ENCODE results near the gene SBK3. TPM values are rescaled to one million over a fixed set of nuclear protein-coding genes. Genes with fewer than 3 reads are reported as not detected.

SBK3 gene
- total and polyA plus RNA-seq, 2 of the 8 experiments (the other 6 are each of a cell fraction or from before 2014, with no cell fraction given), result 0.76 to 1.5 TPM

DNA sequence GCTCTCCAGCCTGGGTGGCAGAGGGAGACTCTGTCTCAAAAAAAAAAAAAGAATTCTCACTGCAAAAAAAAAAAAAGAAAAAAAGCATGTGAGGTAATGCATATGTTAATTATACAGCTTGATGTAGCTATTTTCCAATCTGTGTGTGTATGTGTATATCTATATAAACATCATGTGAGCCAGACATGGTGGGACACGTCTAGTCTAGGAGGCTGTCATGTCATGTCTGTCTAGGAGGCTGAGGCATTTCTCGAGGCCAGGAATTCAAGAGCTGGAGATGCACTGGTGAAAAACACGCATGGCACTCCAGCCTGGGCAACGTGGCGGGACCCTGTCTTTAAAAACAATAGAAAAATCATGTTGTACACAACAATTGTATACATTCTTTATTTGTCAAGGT lies 6.9 kb upstream of the SBK3 start:
- Histone ChIP-seq H3K23me2 (ENCODE audit: low read depth, low read length) (peaks cover 7% of the 10 kb centered on the region; the same call in 1 of the 2 replicates), H3K79me1 (ENCODE audit: low read depth, low read length) (no peaks in the 10 kb centered on the region), H3K14ac (ENCODE audit: insufficient read length) (no peak overlapping the region), H3K36me3 (ENCODE audit: control insufficient read depth in 2 of 4, insufficient read depth in 4 of 4, low read length in 3 of 4) (no peaks in the 10 kb centered on the region), H3K27me3 (replicated peaks in 1 of 4; ENCODE audit: control insufficient read depth in 3 of 4, extremely low read depth in 1 of 4, insufficient read depth in 3 of 4, low read length in 3 of 4) (peaks cover 0 to 3% (median 0%) of the 10 kb centered on the region in 4 experiments; a peak in 1 of 7 replicates), H3K4me1 (replicated peaks in 1 of 4; ENCODE audit: control insufficient read depth in 3 of 4, insufficient read depth in 4 of 4, low read length in 3 of 4) (peaks cover 4 to 14% (median 7%) of the 10 kb centered on the region in 4 experiments; a peak in 6 of 7 replicates), H3K4ac (replicated peaks; ENCODE audit: insufficient read length, low read depth, low read length) (no peak overlapping the region), H2AK5ac (ENCODE audit: low read depth, low read length) (no peak overlapping the region), H2BK20ac (ENCODE audit: low read length) (no peak overlapping the region), H4K5ac (ENCODE audit: insufficient read length, low read depth, low read length) (no peak overlapping the region), H4K91ac (replicated peaks; ENCODE audit: insufficient read length, low read length) (no peak overlapping the region), H3K79me2 (ENCODE audit: control insufficient read depth in 1 of 2, insufficient read depth in 2 of 2, low read length in 2 of 2) (no peaks in the 10 kb centered on the region), H2BK15ac (ENCODE audit: low read length) (no peak overlapping the region), H3K9ac (replicated peaks in 1 of 4; ENCODE audit: extremely low read depth in 1 of 4, low read depth in 3 of 4, low read length in 3 of 4) (no peak overlapping the region), H2AFZ (ENCODE audit: low read length) (no peak overlapping the region), H3K4me2 (ENCODE audit: insufficient read depth in 1 of 2, low read depth in 2 of 2, low read length in 2 of 2) (no peak overlapping the region; a peak in 1 of 4 replicates), H3K18ac (ENCODE audit: extremely low read depth, low read length) (no peak overlapping the region), H3K4me3 (ENCODE audit: extremely low read depth in 1 of 4, insufficient read depth in 2 of 4, low read depth in 3 of 4, low read length in 4 of 4) (no peak overlapping the region), H3K56ac (replicated peaks; ENCODE audit: insufficient read length, low read depth, low read length) (no peak overlapping the region), H3K27ac (ENCODE audit: low read depth, low read length) (no peak overlapping the region), H3K23ac (ENCODE audit: insufficient read length) (no peak overlapping the region), H3K9me3 (ENCODE audit: insufficient read depth in 2 of 2, low read depth in 1 of 2, low read length in 1 of 2) (no peaks in the 10 kb centered on the region), H4K20me1 (replicated peaks in 1 of 2; ENCODE audit: control insufficient read depth in 1 of 2, insufficient read depth in 2 of 2, low read length in 2 of 2) (no peaks in the 10 kb centered on the region), H2BK12ac (ENCODE audit: low read depth, low read length) (no peak overlapping the region), H2BK5ac (ENCODE audit: low read depth, low read length) (no peak overlapping the region), H4K8ac (ENCODE audit: extremely low read depth, insufficient read depth, low read length) (no peak overlapping the region), H2BK120ac (replicated peaks; ENCODE audit: low read depth, low read length) (no peak overlapping the region)
- ChIA-PET CTCF (ENCODE audit: partially characterized antibody) (interaction anchor here (0.6 to 1.2 kb wide), 3 partner anchors 10 to 80 kb away, joined by 3 to 4 read pairs (median 3); no protein-coding TSS in a partner anchor), POLR2A (ENCODE audit: partially characterized antibody) (interaction anchor here (0.6 to 1.5 kb wide), 5 partner anchors 13 to 54 kb away, joined by 3 to 5 read pairs (median 3); no protein-coding TSS in a partner anchor)
- FAIRE-seq (no peak), DNase-seq (ENCODE audit: low read depth in 1 of 2, low spot score in 2 of 2) (no peak)
- WGBS, 2 experiments (ENCODE audit: extremely low coverage in 1 of 2, insufficient coverage in 1 of 2, insufficient read length in 1 of 2, insufficient replicate concordance in 2 of 2, low coverage in 1 of 2, low lambda C conversion rate in 2 of 2, missing lambda C conversion rate in 1 of 2), result 92% methylated on average over 5 of the region's 5 CpGs; no CpG with 5 or more reads in 1 of the 2 experiments
- TF ChIP-seq FOSL1 (IDR thresholded peaks at IDR 0.05; ENCODE audit: insufficient read depth, low read depth, low read length), result no peak
- no peak for TF ChIP-seq TBP (IDR thresholded peaks at IDR 0.05; ENCODE audit: low read depth, low read length)
- TF ChIP-seq RAD21 (IDR thresholded peaks at IDR 0.05 in 1 of 2, conservative IDR thresholded peaks at IDR 0.05 in 1 of 2; ENCODE audit: low read depth in 2 of 2, low read length in 2 of 2), result no peak
- TF ChIP-seq CHD1 (IDR thresholded peaks at IDR 0.05; ENCODE audit: low read depth, low read length), result no peak
- TF ChIP-seq SUZ12 (IDR thresholded peaks at IDR 0.05; ENCODE audit: low read length), result no peak
- TF ChIP-seq CBX8 (IDR thresholded peaks at IDR 0.05; ENCODE audit: borderline replicate concordance, low read depth, low read length), result no peak
- TF ChIP-seq POU5F1 (IDR thresholded peaks at IDR 0.05; ENCODE audit: low read depth, low read length), result no peak
